ENCODE data around the gene WAPL. TPM values are rescaled to one million over a fixed set of nuclear protein-coding genes. Genes with fewer than 3 reads are reported as not detected.

The WAPL gene
- total and polyA plus RNA-seq, 2 of the 13 experiments (the other 11 are each of a cell fraction or from before 2014, with no cell fraction given) = 13.2 to 43.5 TPM

DNA sequence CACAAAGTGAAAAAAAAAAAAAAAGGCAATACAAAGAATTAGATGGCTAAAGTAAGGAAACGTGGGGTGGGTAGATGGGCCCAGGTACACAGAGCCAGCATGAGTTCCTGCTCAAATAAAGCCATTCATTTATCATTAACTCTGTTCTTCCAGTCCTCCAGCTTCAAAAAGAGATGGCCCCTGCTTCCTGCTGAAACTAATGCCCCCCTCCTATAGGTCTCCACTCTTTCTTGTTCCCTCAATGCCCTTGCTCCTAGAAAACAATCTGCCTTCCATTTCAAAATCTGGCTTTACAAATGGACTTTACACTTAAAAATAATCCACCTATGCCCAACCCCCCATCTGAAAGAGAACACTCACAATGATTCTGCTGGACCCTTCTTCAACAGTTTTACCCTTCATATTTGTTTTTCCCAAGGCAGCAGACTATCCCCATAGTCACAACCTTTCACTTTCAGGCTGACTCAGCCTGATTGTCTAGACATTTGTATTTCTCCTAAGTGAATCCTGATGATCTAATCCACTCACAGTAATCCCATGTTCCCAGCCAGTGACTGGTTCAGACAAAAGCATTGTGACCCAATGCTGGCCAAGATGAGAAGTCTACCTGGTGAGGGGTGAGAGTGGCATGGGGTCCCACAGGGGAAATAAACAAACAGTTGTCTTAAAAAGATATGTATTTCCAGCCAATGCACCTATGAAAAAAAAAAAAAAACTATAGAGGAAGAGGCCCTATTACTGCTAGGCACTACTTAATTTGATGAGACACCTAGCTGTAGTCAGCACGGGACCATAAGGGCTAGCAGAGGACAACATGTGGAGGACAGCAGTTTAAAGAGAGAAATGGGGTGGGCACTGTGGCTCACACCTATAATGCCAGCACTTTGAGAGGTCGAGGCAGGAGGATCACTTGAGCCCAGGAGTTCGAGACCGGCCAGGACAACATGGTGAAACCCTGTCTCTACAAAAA is 80.4 kb downstream of the WAPL start (continued):
- TF ChIP-seq, protein P1, sequence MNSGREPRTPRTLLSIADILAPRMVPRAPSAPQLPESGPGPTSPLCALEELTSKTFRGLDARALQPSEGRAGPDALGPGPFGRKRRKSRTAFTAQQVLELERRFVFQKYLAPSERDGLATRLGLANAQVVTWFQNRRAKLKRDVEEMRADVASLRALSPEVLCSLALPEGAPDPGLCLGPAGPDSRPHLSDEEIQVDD (CRISPR knock-in tag; IDR thresholded peaks at IDR 0.05; ENCODE audit: borderline replicate concordance) = no peak
- no peak for TF ChIP-seq ZHX1 (CRISPR knock-in tag; IDR thresholded peaks at IDR 0.05; ENCODE audit: low read depth)
- peak; percentile 70 for TF ChIP-seq TARDBP (CRISPR knock-in tag; IDR thresholded peaks at IDR 0.05)
- TF ChIP-seq KAT8 (CRISPR knock-in tag; IDR thresholded peaks at IDR 0.05) = peak; percentile 82
- TF ChIP-seq ZNF317 (CRISPR knock-in tag; IDR thresholded peaks at IDR 0.05) = 0 out of 2 replicates have a peak, but pooled peaks have one; percentile 49
- TF ChIP-seq MBD4 (IDR thresholded peaks at IDR 0.05; ENCODE audit: borderline replicate concordance, low read length) = peak; percentile 70; the same call in 1 of the 2 replicates
- peak; percentile 87 for TF ChIP-seq ETV5 (CRISPR knock-in tag; IDR thresholded peaks at IDR 0.05; ENCODE audit: borderline replicate concordance)
- peak; percentile 52; the same call in 1 of the 2 replicates for TF ChIP-seq HMG20B (CRISPR knock-in tag; conservative IDR thresholded peaks at IDR 0.05)
- no peak for TF ChIP-seq SP2 (CRISPR knock-in tag; IDR thresholded peaks at IDR 0.05)
- TF ChIP-seq ZNF12 (CRISPR knock-in tag; IDR thresholded peaks at IDR 0.05) = no peak
- peak; percentile 58; the same call in 1 of the 2 replicates for TF ChIP-seq ESRRA (CRISPR knock-in tag; IDR thresholded peaks at IDR 0.05; ENCODE audit: low read depth)
- peak; percentile 45 for TF ChIP-seq RBFOX2 (IDR thresholded peaks at IDR 0.05; ENCODE audit: low read depth, low read length)
- peak; percentile 73; the same call in 1 of the 2 replicates for TF ChIP-seq PPARG (CRISPR knock-in tag; conservative IDR thresholded peaks at IDR 0.05)
- peak; percentile 75 for TF ChIP-seq THAP11 (CRISPR knock-in tag; IDR thresholded peaks at IDR 0.05)
- 0 out of 2 replicates have a peak, but pooled peaks have one; percentile 19 for TF ChIP-seq ZNF430 (CRISPR knock-in tag; IDR thresholded peaks at IDR 0.05)
- peak; percentile 91 for TF ChIP-seq MED1 (CRISPR knock-in tag; IDR thresholded peaks at IDR 0.05)
- peak; percentile 42 for TF ChIP-seq ZEB1 (IDR thresholded peaks at IDR 0.05; ENCODE audit: insufficient replicate concordance, low read depth)
- TF ChIP-seq ZNF777 (CRISPR knock-in tag; IDR thresholded peaks at IDR 0.05) = no peak
- TF ChIP-seq BHLHE40 (IDR thresholded peaks at IDR 0.05; ENCODE audit: low read length) = 0 out of 2 replicates have a peak, but pooled peaks have one; percentile 15
- TF ChIP-seq ZNF121 (CRISPR knock-in tag; IDR thresholded peaks at IDR 0.05) = no peak
- TF ChIP-seq SOX5 (CRISPR knock-in tag; IDR thresholded peaks at IDR 0.05; ENCODE audit: borderline replicate concordance) = peak; percentile 87
- no peak for TF ChIP-seq ZNF550 (CRISPR knock-in tag; IDR thresholded peaks at IDR 0.05; ENCODE audit: borderline replicate concordance)
- TF ChIP-seq SALL1 (CRISPR knock-in tag; IDR thresholded peaks at IDR 0.05) = peak; percentile 55
- TF ChIP-seq, protein P2, sequence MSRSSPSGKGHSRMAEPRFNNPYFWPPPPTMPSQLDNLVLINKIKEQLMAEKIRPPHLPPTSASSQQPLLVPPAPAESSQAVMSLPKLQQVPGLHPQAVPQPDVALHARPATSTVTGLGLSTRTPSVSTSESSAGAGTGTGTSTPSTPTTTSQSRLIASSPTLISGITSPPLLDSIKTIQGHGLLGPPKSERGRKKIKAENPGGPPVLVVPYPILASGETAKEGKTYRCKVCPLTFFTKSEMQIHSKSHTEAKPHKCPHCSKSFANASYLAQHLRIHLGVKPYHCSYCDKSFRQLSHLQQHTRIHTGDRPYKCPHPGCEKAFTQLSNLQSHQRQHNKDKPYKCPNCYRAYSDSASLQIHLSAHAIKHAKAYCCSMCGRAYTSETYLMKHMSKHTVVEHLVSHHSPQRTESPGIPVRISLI (CRISPR knock-in tag; IDR thresholded peaks at IDR 0.05; ENCODE audit: borderline replicate concordance) = peak; percentile 94
- peak; percentile 92 for TF ChIP-seq MAFF (IDR thresholded peaks at IDR 0.05; ENCODE audit: low read depth, low read length)
- no peak for TF ChIP-seq ZNF367 (CRISPR knock-in tag; IDR thresholded peaks at IDR 0.05; ENCODE audit: borderline replicate concordance)
- TF ChIP-seq LCORL (IDR thresholded peaks at IDR 0.05) = peak; percentile 23; the same call in 1 of the 2 replicates
- TF ChIP-seq LCORL (CRISPR knock-in tag; IDR thresholded peaks at IDR 0.05) = peak; percentile 83
